HepG2 (cell line): ENCODE data around the gene BAG3. TPM values are rescaled to one million over a fixed set of nuclear protein-coding genes. Genes with fewer than 3 reads are reported as not detected.

Experiments
- ADNP ChIP-seq: sonication (generic); formaldehyde crosslinking; IDR thresholded peaks from 2 replicates; pipeline ENCODE4 v1.4.0; 2020; ENCODE audit warnings: missing genetic modification reagents
- ZNF121 ChIP-seq: sonication (generic); formaldehyde crosslinking; IDR thresholded peaks from 2 replicates; pipeline ENCODE4 v1.5.0; 2020; ENCODE audit warnings: mild to moderate bottlenecking, missing genetic modification reagents
- ZNF770 ChIP-seq: sonication (generic); formaldehyde crosslinking; IDR thresholded peaks from 2 replicates; pipeline ENCODE4 v1.5.0; 2020; ENCODE audit warnings: mild to moderate bottlenecking, missing genetic modification reagents
- polyA plus RNA-seq, 8 experiments: library from polyadenylated mRNA; depleted of rRNA in 3 of 8; stranded (reverse) in 7 of 8; unstranded in 1 of 8; fragments of >200 nt; fragmentation: Illumina TruSeq in 4 of 8; extraction: Trizol in 4 of 8; gene quantifications; 2 replicates each; pipeline versions ENCODE4 v1.2.1 to v1.2.3, GENCODE V29; 2011 to 2016; ENCODE audit warnings: low read depth in 4 of 8, missing spikeins in 1 of 8, mixed read lengths in 1 of 8; ENCODE audit not compliant: insufficient read depth in 1 of 8
- total RNA-seq, 5 experiments: library from RNA; depleted of rRNA; stranded (reverse); fragments of >200 nt; fragmentation: Illumina TruSeq; extraction: Trizol; gene quantifications; 2 replicates each; pipeline ENCODE4 v1.2.3, GENCODE V29; 2016; ENCODE audit warnings: low read depth in 1 of 5
- TF ChIP-seq, protein P1 (sequence below): sonication (generic); formaldehyde crosslinking; IDR thresholded peaks from 2 replicates; pipeline ENCODE4 v1.4.0; 2020; ENCODE audit warnings: missing genetic modification reagents
- TF ChIP-seq, protein P2 (sequence below): sonication (generic); formaldehyde crosslinking; IDR thresholded peaks from 2 replicates; pipeline ENCODE4 v1.5.0; 2020; ENCODE audit warnings: missing genetic modification reagents
- TF ChIP-seq, protein P3 (sequence below): sonication (generic); formaldehyde crosslinking; IDR thresholded peaks from 2 replicates; pipeline ENCODE4 v1.5.0; 2020; ENCODE audit warnings: mild to moderate bottlenecking, missing genetic modification reagents
- TF ChIP-seq, protein P4 (sequence below): IDR thresholded peaks from 2 replicates; pipeline ENCODE4 v1.6.1; 2016; ENCODE audit warnings: missing compliant biosample characterization, missing genetic modification reagents, borderline replicate concordance

BAG3 gene
- total and polyA plus RNA-seq, 2 of the 13 experiments (the other 11 are each of a cell fraction or from before 2014, with no cell fraction given), result 2.9 to 6.7 TPM

DNA sequence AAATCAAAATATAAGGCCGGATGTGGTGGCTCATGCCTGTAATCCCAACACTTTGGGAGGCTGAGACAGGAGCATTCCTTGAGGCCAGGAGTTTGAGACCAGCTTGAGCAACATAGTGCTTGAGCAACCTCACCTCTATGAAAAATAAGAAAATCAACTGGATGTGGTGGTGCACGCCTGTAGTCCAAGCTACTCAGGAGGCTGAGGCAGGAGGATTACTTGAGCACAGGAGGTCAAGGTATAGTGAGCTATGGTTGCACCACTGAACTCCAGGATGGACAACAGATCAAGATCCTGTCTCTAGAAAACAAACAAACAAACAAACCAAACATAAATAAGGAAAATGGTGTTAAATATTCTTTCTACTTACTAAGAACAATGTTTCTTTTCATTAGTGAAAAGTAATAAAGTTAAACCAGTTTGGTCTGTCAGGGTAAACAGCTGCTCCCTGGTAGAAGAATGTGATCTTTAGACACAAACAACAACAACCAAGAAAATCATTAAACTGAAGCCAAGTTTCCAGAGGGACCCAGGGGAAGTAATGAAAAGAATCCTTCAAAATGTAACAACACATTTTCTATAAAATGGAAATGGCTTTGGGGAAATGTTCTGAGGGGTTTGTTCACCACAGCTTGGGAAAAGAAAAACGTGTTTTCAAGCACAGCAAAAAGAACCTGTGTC, 17.5 kb upstream of the BAG3 start (continued):
- TF ChIP-seq, protein P1, sequence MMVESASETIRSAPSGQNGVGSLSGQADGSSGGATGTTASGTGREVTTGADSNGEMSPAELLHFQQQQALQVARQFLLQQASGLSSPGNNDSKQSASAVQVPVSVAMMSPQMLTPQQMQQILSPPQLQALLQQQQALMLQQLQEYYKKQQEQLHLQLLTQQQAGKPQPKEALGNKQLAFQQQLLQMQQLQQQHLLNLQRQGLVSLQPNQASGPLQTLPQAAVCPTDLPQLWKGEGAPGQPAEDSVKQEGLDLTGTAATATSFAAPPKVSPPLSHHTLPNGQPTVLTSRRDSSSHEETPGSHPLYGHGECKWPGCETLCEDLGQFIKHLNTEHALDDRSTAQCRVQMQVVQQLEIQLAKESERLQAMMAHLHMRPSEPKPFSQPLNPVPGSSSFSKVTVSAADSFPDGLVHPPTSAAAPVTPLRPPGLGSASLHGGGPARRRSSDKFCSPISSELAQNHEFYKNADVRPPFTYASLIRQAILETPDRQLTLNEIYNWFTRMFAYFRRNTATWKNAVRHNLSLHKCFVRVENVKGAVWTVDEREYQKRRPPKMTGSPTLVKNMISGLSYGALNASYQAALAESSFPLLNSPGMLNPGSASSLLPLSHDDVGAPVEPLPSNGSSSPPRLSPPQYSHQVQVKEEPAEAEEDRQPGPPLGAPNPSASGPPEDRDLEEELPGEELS, result peak; percentile 65
- TF ChIP-seq, protein P2, sequence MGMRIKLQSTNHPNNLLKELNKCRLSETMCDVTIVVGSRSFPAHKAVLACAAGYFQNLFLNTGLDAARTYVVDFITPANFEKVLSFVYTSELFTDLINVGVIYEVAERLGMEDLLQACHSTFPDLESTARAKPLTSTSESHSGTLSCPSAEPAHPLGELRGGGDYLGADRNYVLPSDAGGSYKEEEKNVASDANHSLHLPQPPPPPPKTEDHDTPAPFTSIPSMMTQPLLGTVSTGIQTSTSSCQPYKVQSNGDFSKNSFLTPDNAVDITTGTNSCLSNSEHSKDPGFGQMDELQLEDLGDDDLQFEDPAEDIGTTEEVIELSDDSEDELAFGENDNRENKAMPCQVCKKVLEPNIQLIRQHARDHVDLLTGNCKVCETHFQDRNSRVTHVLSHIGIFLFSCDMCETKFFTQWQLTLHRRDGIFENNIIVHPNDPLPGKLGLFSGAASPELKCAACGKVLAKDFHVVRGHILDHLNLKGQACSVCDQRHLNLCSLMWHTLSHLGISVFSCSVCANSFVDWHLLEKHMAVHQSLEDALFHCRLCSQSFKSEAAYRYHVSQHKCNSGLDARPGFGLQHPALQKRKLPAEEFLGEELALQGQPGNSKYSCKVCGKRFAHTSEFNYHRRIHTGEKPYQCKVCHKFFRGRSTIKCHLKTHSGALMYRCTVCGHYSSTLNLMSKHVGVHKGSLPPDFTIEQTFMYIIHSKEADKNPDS (CRISPR knock-in tag), result no peak
- TF ChIP-seq ZNF770 (CRISPR knock-in tag) (peak; percentile 95), ADNP (CRISPR knock-in tag) (0 out of 2 replicates have a peak, but pooled peaks have one; percentile 19), ZNF121 (0 out of 2 replicates have a peak, but pooled peaks have one; percentile 19)
- TF ChIP-seq, protein P3, sequence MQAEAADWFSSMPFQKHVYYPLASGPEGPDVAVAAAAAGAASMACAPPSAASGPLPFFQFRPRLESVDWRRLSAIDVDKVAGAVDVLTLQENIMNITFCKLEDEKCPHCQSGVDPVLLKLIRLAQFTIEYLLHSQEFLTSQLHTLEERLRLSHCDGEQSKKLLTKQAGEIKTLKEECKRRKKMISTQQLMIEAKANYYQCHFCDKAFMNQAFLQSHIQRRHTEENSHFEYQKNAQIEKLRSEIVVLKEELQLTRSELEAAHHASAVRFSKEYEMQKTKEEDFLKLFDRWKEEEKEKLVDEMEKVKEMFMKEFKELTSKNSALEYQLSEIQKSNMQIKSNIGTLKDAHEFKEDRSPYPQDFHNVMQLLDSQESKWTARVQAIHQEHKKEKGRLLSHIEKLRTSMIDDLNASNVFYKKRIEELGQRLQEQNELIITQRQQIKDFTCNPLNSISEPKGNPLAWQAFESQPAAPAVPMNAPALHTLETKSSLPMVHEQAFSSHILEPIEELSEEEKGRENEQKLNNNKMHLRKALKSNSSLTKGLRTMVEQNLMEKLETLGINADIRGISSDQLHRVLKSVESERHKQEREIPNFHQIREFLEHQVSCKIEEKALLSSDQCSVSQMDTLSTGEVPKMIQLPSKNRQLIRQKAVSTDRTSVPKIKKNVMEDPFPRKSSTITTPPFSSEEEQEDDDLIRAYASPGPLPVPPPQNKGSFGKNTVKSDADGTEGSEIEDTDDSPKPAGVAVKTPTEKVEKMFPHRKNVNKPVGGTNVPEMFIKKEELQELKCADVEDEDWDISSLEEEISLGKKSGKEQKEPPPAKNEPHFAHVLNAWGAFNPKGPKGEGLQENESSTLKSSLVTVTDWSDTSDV, result no peak
- TF ChIP-seq, protein P4, sequence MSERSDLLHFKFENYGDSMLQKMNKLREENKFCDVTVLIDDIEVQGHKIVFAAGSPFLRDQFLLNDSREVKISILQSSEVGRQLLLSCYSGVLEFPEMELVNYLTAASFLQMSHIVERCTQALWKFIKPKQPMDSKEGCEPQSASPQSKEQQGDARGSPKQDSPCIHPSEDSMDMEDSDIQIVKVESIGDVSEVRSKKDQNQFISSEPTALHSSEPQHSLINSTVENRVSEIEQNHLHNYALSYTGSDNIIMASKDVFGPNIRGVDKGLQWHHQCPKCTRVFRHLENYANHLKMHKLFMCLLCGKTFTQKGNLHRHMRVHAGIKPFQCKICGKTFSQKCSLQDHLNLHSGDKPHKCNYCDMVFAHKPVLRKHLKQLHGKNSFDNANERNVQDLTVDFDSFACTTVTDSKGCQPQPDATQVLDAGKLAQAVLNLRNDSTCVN, result peak; percentile 67; the same call in 1 of the 2 replicates
- TF ChIP-seq, all 625 proteins: peak for 12
